Esophagus squamous epithelium (tissue), 4 donors: Measurements from ENCODE around the gene CHID1.

Experiments
- CTCF ChIP-seq, 6 experiments: fragments of 450-650 bp in 4 of 6; fragments of 200-600 bp in 2 of 6; sonication (generic) in 2 of 6; IDR thresholded peaks; one replicate each; pipeline ENCODE4 v1.5.1; 2016 to 2019; ENCODE audit warnings: antibody characterized with exemption in 6 of 6, mild to moderate bottlenecking in 4 of 6, moderate library complexity in 4 of 6
- POLR2A ChIP-seq, 4 donors: fragments of 450-650 bp; IDR thresholded peaks; one replicate each; pipeline ENCODE4 v1.6.1; 2017; ENCODE audit warnings: antibody characterized with exemption in 4 of 4, mild to moderate bottlenecking in 4 of 4, moderate library complexity in 3 of 4

GRCh38 chr11:875203-875602, 35.4 kb downstream of the CHID1 start:
- no peak for TF ChIP-seq CTCF (IDR thresholded peaks at IDR 0.05)
- TF ChIP-seq POLR2A (IDR thresholded peaks at IDR 0.05), result no peak
